ENCODE measurements around the gene CSTPP1.

Gene CSTPP1

DNA sequence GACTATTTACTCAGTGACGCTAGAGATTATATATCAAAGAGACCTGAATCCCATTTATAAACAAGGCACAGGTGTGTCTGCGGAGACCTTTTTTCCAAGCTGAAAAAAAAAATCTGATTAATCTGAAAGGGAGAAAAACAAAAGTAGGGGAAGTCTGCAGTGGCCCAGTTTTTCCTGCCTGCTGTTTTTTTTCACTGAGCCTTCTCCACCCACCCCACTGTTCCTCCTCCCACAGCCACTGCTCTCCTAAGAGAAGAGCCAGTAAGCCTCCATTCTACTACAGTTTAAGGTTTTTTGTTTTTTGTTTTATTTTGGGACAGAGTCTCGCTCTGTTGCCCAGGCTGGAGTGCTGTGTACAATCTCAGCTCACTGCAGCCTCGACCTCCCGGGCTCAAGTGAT, 221.7 kb downstream of the CSTPP1 start:
- H3K79me2 ChIP-seq (ENCODE audit: control insufficient read depth, low read length): no peaks in the 10 kb centered on the region

DNA sequence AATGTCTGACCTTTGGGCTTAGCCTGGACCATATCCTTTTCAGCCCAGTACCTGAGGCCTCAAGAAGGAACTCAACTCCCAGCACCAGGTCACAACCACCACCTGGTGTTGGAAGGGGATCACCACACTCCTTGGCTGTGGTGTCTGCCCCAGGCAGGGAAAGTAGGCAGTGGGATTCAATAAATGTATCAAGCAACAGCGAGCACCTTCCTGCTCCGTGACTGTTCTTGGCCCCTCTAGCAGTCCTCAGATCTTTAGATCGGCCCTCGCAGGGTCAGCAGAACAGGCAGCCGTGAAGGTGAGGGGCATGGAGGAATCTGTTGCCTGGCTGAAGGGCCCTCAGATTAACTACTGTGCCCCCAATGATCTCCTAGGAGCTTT, 224.2 kb downstream of the CSTPP1 start:
- Histone ChIP-seq H3K4me3 (ENCODE audit: low read length) (no peak overlapping the region), H3K4me1 (ENCODE audit: control insufficient read depth, low read length) (peaks cover 3% of the 10 kb centered on the region), H3K27me3 (ENCODE audit: control insufficient read depth, low read length) (no peaks in the 10 kb centered on the region), H3K36me3 (ENCODE audit: control insufficient read depth, low read length) (peaks cover 40% of the 10 kb centered on the region), H3K4me2 (ENCODE audit: low read length) (no peak overlapping the region), H3K9me3 (ENCODE audit: control insufficient read depth, insufficient read depth, low read length) (no peaks in the 10 kb centered on the region), H4K20me1 (ENCODE audit: control insufficient read depth, insufficient read depth, low read depth, low read length) (no peaks in the 10 kb centered on the region), H3K9me2 (replicated peaks; ENCODE audit: control insufficient read depth, low read length) (no peaks in the 10 kb centered on the region), H3K27ac (ENCODE audit: low read depth, low read length) (no peak overlapping the region), H3K79me2 (ENCODE audit: control insufficient read depth, low read length) (no peaks in the 10 kb centered on the region), H3F3A (ENCODE audit: control insufficient read depth, insufficient read depth) (no peaks in the 10 kb centered on the region)
- TF ChIP-seq, protein P1, sequence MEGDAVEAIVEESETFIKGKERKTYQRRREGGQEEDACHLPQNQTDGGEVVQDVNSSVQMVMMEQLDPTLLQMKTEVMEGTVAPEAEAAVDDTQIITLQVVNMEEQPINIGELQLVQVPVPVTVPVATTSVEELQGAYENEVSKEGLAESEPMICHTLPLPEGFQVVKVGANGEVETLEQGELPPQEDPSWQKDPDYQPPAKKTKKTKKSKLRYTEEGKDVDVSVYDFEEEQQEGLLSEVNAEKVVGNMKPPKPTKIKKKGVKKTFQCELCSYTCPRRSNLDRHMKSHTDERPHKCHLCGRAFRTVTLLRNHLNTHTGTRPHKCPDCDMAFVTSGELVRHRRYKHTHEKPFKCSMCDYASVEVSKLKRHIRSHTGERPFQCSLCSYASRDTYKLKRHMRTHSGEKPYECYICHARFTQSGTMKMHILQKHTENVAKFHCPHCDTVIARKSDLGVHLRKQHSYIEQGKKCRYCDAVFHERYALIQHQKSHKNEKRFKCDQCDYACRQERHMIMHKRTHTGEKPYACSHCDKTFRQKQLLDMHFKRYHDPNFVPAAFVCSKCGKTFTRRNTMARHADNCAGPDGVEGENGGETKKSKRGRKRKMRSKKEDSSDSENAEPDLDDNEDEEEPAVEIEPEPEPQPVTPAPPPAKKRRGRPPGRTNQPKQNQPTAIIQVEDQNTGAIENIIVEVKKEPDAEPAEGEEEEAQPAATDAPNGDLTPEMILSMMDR (IDR thresholded peaks at IDR 0.05; ENCODE audit: low read depth, low read length, poor library complexity, severe bottlenecking): no peak
- no peak for TF ChIP-seq EZH2phosphoT487 (IDR thresholded peaks at IDR 0.05; ENCODE audit: borderline replicate concordance, low read length)

More for the DNA sequence above, 221.7 kb downstream of the CSTPP1 start:
- H3K9me3 ChIP-seq (ENCODE audit: control insufficient read depth, insufficient read depth, low read length): no peaks in the 10 kb centered on the region
- peaks cover 25% of the 10 kb centered on the region for H3K4me1 ChIP-seq (ENCODE audit: control insufficient read depth, low read length)
- no peaks in the 10 kb centered on the region for H3K9me2 ChIP-seq (replicated peaks; ENCODE audit: control insufficient read depth, low read length)
- no peaks in the 10 kb centered on the region for H3K27me3 ChIP-seq (ENCODE audit: control insufficient read depth, low read length)
- H3F3A ChIP-seq (ENCODE audit: control insufficient read depth, insufficient read depth): no peaks in the 10 kb centered on the region
- TF ChIP-seq EZH2phosphoT487 (IDR thresholded peaks at IDR 0.05; ENCODE audit: borderline replicate concordance, low read length): no peak
- TF ChIP-seq, protein P1 (IDR thresholded peaks at IDR 0.05; ENCODE audit: low read depth, low read length, poor library complexity, severe bottlenecking): no peak
- H3K4me2 ChIP-seq (ENCODE audit: low read length): no peak overlapping the region
- no peak overlapping the region for H3K4me3 ChIP-seq (ENCODE audit: low read length)
- H3K36me3 ChIP-seq (ENCODE audit: control insufficient read depth, low read length): peaks cover 17% of the 10 kb centered on the region
- H3K27ac ChIP-seq (ENCODE audit: low read depth, low read length): no peak overlapping the region
- no peaks in the 10 kb centered on the region for H4K20me1 ChIP-seq (ENCODE audit: control insufficient read depth, insufficient read depth, low read depth, low read length)

DNA sequence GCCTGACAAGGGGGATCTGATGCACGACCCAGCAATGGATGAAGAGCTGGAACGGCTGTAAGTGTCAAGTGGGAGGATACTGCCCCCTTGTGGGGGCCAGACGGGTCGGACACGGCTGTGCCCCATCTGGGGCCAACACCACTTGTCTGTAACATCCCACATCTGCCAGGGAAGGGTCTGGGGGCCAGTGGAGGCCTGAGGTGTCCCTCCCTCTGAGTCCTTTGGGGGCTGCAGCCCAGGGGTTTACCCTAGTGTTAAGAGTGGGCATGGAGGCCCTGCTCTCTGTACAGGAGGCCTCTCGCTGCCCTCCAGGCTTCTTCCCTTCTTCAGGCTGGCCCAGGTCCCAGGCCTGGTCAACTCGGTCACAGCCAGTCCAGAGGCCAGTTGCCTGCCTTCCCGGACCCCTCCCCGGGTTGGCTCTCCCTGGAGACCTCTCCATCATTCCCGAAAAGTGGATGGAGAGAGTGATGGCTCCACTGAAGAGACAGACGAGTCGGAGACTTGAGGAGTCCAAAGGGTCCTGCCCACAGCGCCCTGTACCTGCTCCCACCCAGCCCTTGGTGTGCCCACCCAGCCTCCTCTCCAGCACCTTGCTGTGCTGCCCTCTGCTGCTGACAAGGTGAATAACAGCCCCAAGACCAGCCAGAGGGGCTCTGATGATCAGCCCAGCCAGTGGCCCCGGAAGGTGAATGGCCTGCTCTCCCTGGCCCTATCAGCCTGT, 224.7 kb downstream of the CSTPP1 start:
- no peaks in the 10 kb centered on the region for H3F3A ChIP-seq (ENCODE audit: control insufficient read depth, insufficient read depth)
- peaks cover 45% of the 10 kb centered on the region for H3K36me3 ChIP-seq (ENCODE audit: control insufficient read depth, low read length)
- H3K9me2 ChIP-seq (replicated peaks; ENCODE audit: control insufficient read depth, low read length): no peaks in the 10 kb centered on the region
- H3K4me3 ChIP-seq (ENCODE audit: low read length): no peak overlapping the region
- H3K4me2 ChIP-seq (ENCODE audit: low read length): no peak overlapping the region
- H4K20me1 ChIP-seq (ENCODE audit: control insufficient read depth, insufficient read depth, low read depth, low read length): no peaks in the 10 kb centered on the region; the same call in 1 of the 2 replicates
- H3K79me2 ChIP-seq (ENCODE audit: control insufficient read depth, low read length): no peaks in the 10 kb centered on the region
- no peaks in the 10 kb centered on the region; the same call in 1 of the 2 replicates for H3K4me1 ChIP-seq (ENCODE audit: control insufficient read depth, low read length)
- no peak overlapping the region for H3K27ac ChIP-seq (ENCODE audit: low read depth, low read length)
- TF ChIP-seq EZH2phosphoT487 (IDR thresholded peaks at IDR 0.05; ENCODE audit: borderline replicate concordance, low read length): no peak
- TF ChIP-seq, protein P1 (IDR thresholded peaks at IDR 0.05; ENCODE audit: low read depth, low read length, poor library complexity, severe bottlenecking): peak; percentile 74
- H3K27me3 ChIP-seq (ENCODE audit: control insufficient read depth, low read length): no peaks in the 10 kb centered on the region
- no peaks in the 10 kb centered on the region for H3K9me3 ChIP-seq (ENCODE audit: control insufficient read depth, insufficient read depth, low read length)

Measured in DOHH2 (cell line).